Esophagus muscularis mucosa (tissue), 4 donors: ENCODE results near the gene PDHX. TPM values are rescaled to one million over a fixed set of nuclear protein-coding genes. Genes with fewer than 3 reads are reported as not detected.
"Not testable (repeated sequence)": the region's sequence is repeated elsewhere in the genome, so short reads cannot be mapped to it uniquely, and the experiment has no call there.

ENCODE experiments used
- DNase-seq: peaks from one replicate; pipeline ENCODE4 v3.0.0-alpha.2; 2017; ENCODE audit errors: extremely low spot score
- H3K27ac ChIP-seq, 4 donors: fragments of 200-600 bp; sonication (generic); replicated peaks in 1 of 4; 1 replicate in 3 of 4; 2 replicates in 1 of 4; pipeline ENCODE4 v1.5.1; 2016 to 2019; ENCODE audit warnings: mild to moderate bottlenecking in 1 of 4
- H3K27me3 ChIP-seq, 4 donors: fragments of 200-600 bp; sonication (generic); one replicate each; pipeline versions ENCODE4 v1.5.1 to v1.6.0; 2016 to 2019
- H3K36me3 ChIP-seq, 4 donors: fragments of 200-600 bp; sonication (generic); one replicate each; pipeline ENCODE4 v1.5.1; 2016 to 2019
- H3K4me1 ChIP-seq, 4 donors: fragments of 200-600 bp; sonication (generic); one replicate each; pipeline ENCODE4 v1.5.1; 2016 to 2019
- H3K4me3 ChIP-seq, 4 donors: fragments of 200-600 bp; sonication (generic); 1 replicate in 2 of 4; 2 replicates in 2 of 4; pipeline ENCODE4 v1.5.1; 2016 to 2019; ENCODE audit warnings: mild to moderate bottlenecking in 4 of 4, moderate library complexity in 1 of 4
- H3K9me3 ChIP-seq, 4 donors: fragments of 200-600 bp; sonication (generic); 1 replicate in 3 of 4; 2 replicates in 1 of 4; pipeline ENCODE4 v1.5.1; 2016 to 2019
- CTCF ChIP-seq, 3 experiments: fragments of 200-600 bp in 2 of 3; fragments of 450-650 bp in 1 of 3; sonication (generic) in 2 of 3; IDR thresholded peaks; one replicate each; pipeline ENCODE4 v1.5.1; 2017 to 2019; ENCODE audit warnings: antibody characterized with exemption in 3 of 3, mild to moderate bottlenecking in 2 of 3, moderate library complexity in 1 of 3
- EP300 ChIP-seq: sonication (generic); formaldehyde crosslinking; IDR thresholded peaks from one replicate; pipeline ENCODE4 v1.6.1; 2017; ENCODE audit warnings: antibody characterized with exemption
- POLR2A ChIP-seq: fragments of 450-650 bp; IDR thresholded peaks from one replicate; pipeline ENCODE4 v1.6.1; 2017; ENCODE audit warnings: antibody characterized with exemption, moderate library complexity, mild to moderate bottlenecking, low read depth
- POLR2AphosphoS5 ChIP-seq, 2 donors: sonication (generic); formaldehyde crosslinking; IDR thresholded peaks; one replicate each; pipeline ENCODE4 v1.6.1; 2017; ENCODE audit warnings: antibody characterized with exemption in 2 of 2
- WGBS: methylation state at CpG from one replicate; pipeline ENCODE4 v1.1.5; 2018; 5-methylcytosine and 5-hydroxymethylcytosine counted together
- intact Hi-C: fragments of 100-400 bp; cut with DNase I; formaldehyde crosslinking; loops from one replicate; pipeline ENCODE4 v1.15.1; 2023
- total RNA-seq, 4 donors: library from RNA; depleted of rRNA; stranded (reverse); fragments of >200 nt; gene quantifications; one replicate each; pipeline versions ENCODE4 v1.1.0 to v1.2.1, GENCODE V29; 2016

The PDHX gene
- total RNA-seq, 4 donors from 2014 or later, result 39.9 to 43.4 (median 42.1) TPM

- H3K9me3 ChIP-seq, result no peaks in the 10 kb centered on the region
- no peaks in the 10 kb centered on the region for H3K27me3 ChIP-seq
- intact Hi-C loops, result no loop called here
- no peaks in the 10 kb centered on the region for H3K36me3 ChIP-seq
- no peak overlapping the region for H3K27ac ChIP-seq
- peaks cover 0 to 12% (median 10%) of the 10 kb centered on the region in 4 donors for H3K4me1 ChIP-seq
- DNase-seq, result no peak
- WGBS, result 85% methylated on average over 8 of the region's 8 CpGs
- H3K4me3 ChIP-seq, result no peak overlapping the region
- no peak for TF ChIP-seq CTCF (IDR thresholded peaks at IDR 0.05)
Observed at GRCh38 chr11:35017528-35018342, 101.3 kb downstream of the PDHX start.

- no peaks in the 10 kb centered on the region for H3K27me3 ChIP-seq
Observed at GRCh38 chr11:35021589-35021988, 105.2 kb downstream of the PDHX start.

GRCh38 chr11:35023940-35024339 is 107.5 kb downstream of the PDHX start:
- H3K4me3 ChIP-seq, H3K36me3 ChIP-seq, H3K4me1 ChIP-seq, H3K27ac ChIP-seq, DNase-seq, H3K27me3 ChIP-seq, intact Hi-C loops: not testable (repeated sequence)
- 88% methylated on average over 3 of the region's 3 CpGs for WGBS
- peaks cover 0 to 12% (median 5%) of the 10 kb centered on the region in 4 donors for H3K9me3 ChIP-seq

More at GRCh38 chr11:35021589-35021988, 105.2 kb downstream of the PDHX start:
- H3K36me3 ChIP-seq, result no peaks in the 10 kb centered on the region
- H3K4me3 ChIP-seq, result no peak overlapping the region
- no peak overlapping the region for H3K27ac ChIP-seq
- DNase-seq, result no peak
- no peak for TF ChIP-seq POLR2AphosphoS5 (IDR thresholded peaks at IDR 0.05)
- TF ChIP-seq EP300, result no peak
- TF ChIP-seq CTCF (IDR thresholded peaks at IDR 0.05), result no peak
- no peak for TF ChIP-seq POLR2A
- peaks cover 0 to 12% (median 5%) of the 10 kb centered on the region in 4 donors for H3K9me3 ChIP-seq
- 88% methylated on average over 8 of the region's 8 CpGs for WGBS
- intact Hi-C loops, result no loop called here
- H3K4me1 ChIP-seq, result no peaks in the 10 kb centered on the region

GRCh38 chr11:35028007-35028406 is 111.6 kb downstream of the PDHX start:
- peaks cover 12 to 18% (median 15%) of the 10 kb centered on the region in 4 donors for H3K4me1 ChIP-seq
- H3K9me3 ChIP-seq, result peaks cover 0 to 12% (median 5%) of the 10 kb centered on the region in 4 donors
- DNase-seq, H3K27me3 ChIP-seq, intact Hi-C loops, H3K4me3 ChIP-seq, H3K27ac ChIP-seq, H3K36me3 ChIP-seq: not testable (repeated sequence)
- WGBS, result 92% methylated on average over 4 of the region's 4 CpGs

GRCh38 chr11:35029979-35030682 is 113.7 kb downstream of the PDHX start:
- DNase-seq, result no peak
- peaks cover 12 to 18% (median 15%) of the 10 kb centered on the region in 4 donors for H3K4me1 ChIP-seq
- TF ChIP-seq EP300, result no peak
- TF ChIP-seq POLR2A, result no peak
- TF ChIP-seq POLR2AphosphoS5 (IDR thresholded peaks at IDR 0.05), result no peak
- TF ChIP-seq CTCF (IDR thresholded peaks at IDR 0.05), result no peak
- WGBS, result 48% methylated on average over 5 of the region's 5 CpGs
- no peaks in the 10 kb centered on the region for H3K9me3 ChIP-seq
- no peaks in the 10 kb centered on the region for H3K27me3 ChIP-seq
- no peak overlapping the region for H3K4me3 ChIP-seq
- H3K27ac ChIP-seq, result peak overlapping the region; percentile 21 to 55 (median 45)
- no peaks in the 10 kb centered on the region for H3K36me3 ChIP-seq
- intact Hi-C loops, result no loop called here
